DOHH2 (cell line): ENCODE measurements around the gene ING1.

Experiments used
- H3F3A ChIP-seq: fragments of 200-600 bp; sonication (generic), shearing (Covaris generic); 2 replicates; pipeline ENCODE4 v1.6.0; 2016; ENCODE audit warnings: antibody characterized with exemption, mild to moderate bottlenecking; ENCODE audit not compliant: control insufficient read depth, insufficient read depth
- H3K27ac ChIP-seq: fragments of 200-600 bp; sonication (generic); 2 replicates; pipeline ENCODE4 v1.5.1; 2014; ENCODE audit warnings: low read depth, mild to moderate bottlenecking, low read length, moderate library complexity
- H3K27me3 ChIP-seq: fragments of 200-600 bp; sonication (generic); 2 replicates; pipeline ENCODE4 v1.6.1; 2014; ENCODE audit warnings: mild to moderate bottlenecking, low read length, mixed read lengths; ENCODE audit not compliant: control insufficient read depth
- H3K36me3 ChIP-seq: fragments of 200-600 bp; sonication (generic); 2 replicates; pipeline ENCODE4 v1.6.1; 2014; ENCODE audit warnings: mild to moderate bottlenecking, low read length, moderate library complexity, mixed read lengths; ENCODE audit not compliant: control insufficient read depth
- H3K4me1 ChIP-seq: fragments of 200-600 bp; sonication (generic); 2 replicates; pipeline ENCODE4 v1.6.1; 2014; ENCODE audit warnings: mild to moderate bottlenecking, low read length, mixed read lengths; ENCODE audit not compliant: control insufficient read depth
- H3K4me2 ChIP-seq: fragments of 200-600 bp; sonication (generic); 2 replicates; pipeline ENCODE4 v1.6.0; 2014; ENCODE audit warnings: mild to moderate bottlenecking, low read length, moderate library complexity
- H3K4me3 ChIP-seq: fragments of 200-600 bp; sonication (generic); 2 replicates; pipeline ENCODE4 v1.5.1; 2014; ENCODE audit warnings: mild to moderate bottlenecking, low read length, mixed read lengths
- H3K79me2 ChIP-seq: fragments of 200-600 bp; sonication (generic); 2 replicates; pipeline ENCODE4 v1.6.1; 2014; ENCODE audit warnings: mild to moderate bottlenecking, low read length, mixed read lengths; ENCODE audit not compliant: control insufficient read depth
- H3K9me2 ChIP-seq: fragments of 200-600 bp; sonication (generic); replicated peaks from 2 replicates; pipeline ENCODE4 v1.6.1; 2014; ENCODE audit warnings: mild to moderate bottlenecking, low read length, mixed read lengths; ENCODE audit not compliant: control insufficient read depth
- H3K9me3 ChIP-seq: fragments of 200-600 bp; sonication (generic); 2 replicates; pipeline ENCODE4 v1.6.1; 2014; ENCODE audit warnings: antibody characterized with exemption, low read length, mixed read lengths; ENCODE audit not compliant: control insufficient read depth, insufficient read depth
- H4K20me1 ChIP-seq: fragments of 200-600 bp; sonication (generic); 2 replicates; pipeline ENCODE4 v1.6.0; 2014; ENCODE audit warnings: low read depth, mild to moderate bottlenecking, antibody characterized with exemption, low read length, moderate library complexity; ENCODE audit not compliant: control insufficient read depth, insufficient read depth
- CTCF ChIP-seq: fragments of 200-600 bp; sonication (generic); IDR thresholded peaks from one replicate; pipeline ENCODE4 v1.5.1; 2014; ENCODE audit warnings: antibody characterized with exemption, mild to moderate bottlenecking, low read depth, low read length; ENCODE audit not compliant: poor library complexity, severe bottlenecking
- EZH2phosphoT487 ChIP-seq: fragments of 200-600 bp; sonication (generic); IDR thresholded peaks from 2 replicates; pipeline ENCODE4 v1.6.1; 2017; ENCODE audit warnings: borderline replicate concordance, mild to moderate bottlenecking, antibody characterized with exemption, low read length, moderate library complexity, mixed read lengths

The ING1 gene

GRCh38 chr13:110696776-110697175, 16.7 kb upstream of the ING1 start:
- peaks cover 3% of the 10 kb centered on the region; the same call in 1 of the 2 replicates for H4K20me1 ChIP-seq
- no peak overlapping the region for H3K4me3 ChIP-seq
- peaks cover 31% of the 10 kb centered on the region for H3K4me1 ChIP-seq
- H3K4me2 ChIP-seq, result no peak overlapping the region
- no peaks in the 10 kb centered on the region for H3K9me2 ChIP-seq
- no peaks in the 10 kb centered on the region for H3F3A ChIP-seq
- no peaks in the 10 kb centered on the region for H3K27me3 ChIP-seq
- no peaks in the 10 kb centered on the region for H3K9me3 ChIP-seq
- no peak overlapping the region for H3K27ac ChIP-seq
- H3K36me3 ChIP-seq, result peaks cover 56% of the 10 kb centered on the region
- no peak for TF ChIP-seq EZH2phosphoT487
- TF ChIP-seq CTCF, result no peak
- H3K79me2 ChIP-seq, result peaks cover 34% of the 10 kb centered on the region

- Histone ChIP-seq H3K4me3 (no peak overlapping the region), H3K9me3 (no peaks in the 10 kb centered on the region), H3K9me2 (no peaks in the 10 kb centered on the region), H3K27me3 (no peaks in the 10 kb centered on the region), H3K4me2 (no peak overlapping the region), H3K27ac (no peak overlapping the region), H4K20me1 (peaks cover 3% of the 10 kb centered on the region; the same call in 1 of the 2 replicates), H3K36me3 (peaks cover 67% of the 10 kb centered on the region), H3F3A (no peaks in the 10 kb centered on the region), H3K4me1 (peaks cover 35% of the 10 kb centered on the region), H3K79me2 (peaks cover 43% of the 10 kb centered on the region)
- TF ChIP-seq CTCF (no peak), EZH2phosphoT487 (no peak)
Measured at GRCh38 chr13:110697842-110698241, 15.7 kb upstream of the ING1 start.

GRCh38 chr13:110698689-110699088, 14.8 kb upstream of the ING1 start:
- TF ChIP-seq CTCF (no peak), EZH2phosphoT487 (no peak)
- Histone ChIP-seq H3K4me1 (peaks cover 44% of the 10 kb centered on the region), H3K4me2 (peak overlapping the region; percentile 40), H3K27me3 (no peaks in the 10 kb centered on the region), H4K20me1 (peaks cover 3% of the 10 kb centered on the region; the same call in 1 of the 2 replicates), H3K36me3 (peaks cover 75% of the 10 kb centered on the region), H3K27ac (peak overlapping the region; percentile 3; the same call in 1 of the 2 replicates), H3K79me2 (peaks cover 52% of the 10 kb centered on the region), H3K9me2 (no peaks in the 10 kb centered on the region), H3F3A (no peaks in the 10 kb centered on the region), H3K9me3 (no peaks in the 10 kb centered on the region), H3K4me3 (peak overlapping the region; percentile 2; the same call in 1 of the 2 replicates)
